HCT116 (cell line): Measurements from ENCODE around the gene RADIL. TPM values are rescaled to one million over a fixed set of nuclear protein-coding genes. Genes with fewer than 3 reads are reported as not detected.

Source experiments
- CBX3 ChIP-seq: IDR thresholded peaks from 2 replicates; pipeline ENCODE4 v1.6.1; 2012; ENCODE audit warnings: low read depth
- EGR1 ChIP-seq: IDR thresholded peaks from 2 replicates; pipeline ENCODE4 v1.6.1; 2012; ENCODE audit warnings: low read depth
- ELF1 ChIP-seq: IDR thresholded peaks from 2 replicates; pipeline ENCODE4 v1.6.1; 2012; ENCODE audit warnings: low read depth, borderline replicate concordance
- FOSL1 ChIP-seq: IDR thresholded peaks from 2 replicates; pipeline ENCODE4 v1.6.1; 2012; ENCODE audit warnings: low read depth
- JUND ChIP-seq: IDR thresholded peaks from 2 replicates; pipeline ENCODE4 v1.6.1; 2012
- SRF ChIP-seq: IDR thresholded peaks from 2 replicates; pipeline ENCODE4 v1.6.1; 2012; ENCODE audit warnings: low read depth
- TCF7L2 ChIP-seq: IDR thresholded peaks from 2 replicates; pipeline ENCODE4 v1.7.0; 2011; ENCODE audit warnings: borderline replicate concordance, inconsistent platforms; ENCODE audit not compliant: insufficient read depth, insufficient read length; ENCODE audit errors: extremely low read depth
- YY1 ChIP-seq: IDR thresholded peaks from 2 replicates; pipeline ENCODE4 v1.6.1; 2011; ENCODE audit warnings: low read length, low read depth, moderate library complexity, mild to moderate bottlenecking; ENCODE audit not compliant: insufficient replicate concordance; ENCODE audit errors: extremely low read depth
- ZNF274 ChIP-seq: fragments of 200-500 bp; sonication (Bioruptor generic); IDR thresholded peaks from 2 replicates; pipeline ENCODE4 v1.6.1; 2014; ENCODE audit warnings: mild to moderate bottlenecking, low read depth, low read length, inconsistent platforms
- total RNA-seq: library from RNA; stranded (reverse); gene quantifications from one replicate; pipeline ENCODE4 v1.2.1, GENCODE V29; 2021; ENCODE audit not compliant: unreplicated experiment
- TF ChIP-seq, protein P1 (sequence below): IDR thresholded peaks from 2 replicates; pipeline ENCODE4 v1.6.1; 2012; ENCODE audit warnings: low read depth
- TF ChIP-seq, protein P2 (sequence below): IDR thresholded peaks from 2 replicates; pipeline ENCODE4 v1.6.1; 2012

Gene RADIL
- total RNA-seq, 1 experiment from 2014 or later = 5.3 TPM

DNA sequence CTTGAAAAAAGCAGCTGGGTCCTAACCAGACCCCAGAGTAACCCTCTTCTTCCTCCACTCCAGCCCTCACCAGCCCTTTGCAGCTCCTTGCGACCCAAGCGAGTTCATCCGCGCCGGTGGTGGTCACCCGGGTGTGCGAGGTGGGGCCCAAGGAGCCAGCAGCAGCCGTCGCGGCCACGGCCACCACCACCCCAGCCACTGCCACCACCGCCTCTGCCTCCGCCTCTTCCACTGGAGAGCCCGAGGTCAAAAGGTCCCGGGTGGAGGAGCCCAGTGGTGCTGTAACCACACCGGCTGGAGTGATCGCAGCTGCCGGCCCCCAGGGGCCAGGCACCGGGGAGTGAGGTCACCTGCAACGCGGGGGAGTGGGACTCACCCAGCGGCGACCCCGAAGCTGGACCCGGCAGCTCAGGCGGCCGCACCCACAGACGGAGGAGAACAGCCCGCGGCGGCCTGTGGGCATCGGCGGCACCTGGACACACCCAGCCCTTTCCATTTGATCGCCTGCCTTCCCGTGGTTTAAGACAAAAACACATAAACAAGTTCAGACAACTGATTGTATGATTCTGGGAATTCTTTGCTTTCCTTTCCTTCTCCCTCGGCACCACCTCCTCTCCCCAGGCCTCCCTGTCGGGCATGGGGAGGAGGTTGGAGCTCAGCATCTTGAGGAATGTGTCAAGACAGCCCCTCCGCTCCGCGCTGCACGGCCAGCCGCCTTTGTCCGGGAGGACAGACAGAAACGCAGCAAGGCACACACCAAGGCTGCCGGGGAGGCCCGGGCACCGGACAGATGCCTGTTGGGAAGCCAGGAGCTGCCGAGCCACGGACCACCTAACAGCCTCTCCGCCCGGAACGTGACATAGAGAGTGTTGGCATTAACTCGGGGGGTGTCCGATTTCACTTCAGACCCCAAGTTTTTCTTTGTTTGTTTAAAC lies 121.1 kb downstream of the RADIL start (continued):
- TF ChIP-seq, protein P1, sequence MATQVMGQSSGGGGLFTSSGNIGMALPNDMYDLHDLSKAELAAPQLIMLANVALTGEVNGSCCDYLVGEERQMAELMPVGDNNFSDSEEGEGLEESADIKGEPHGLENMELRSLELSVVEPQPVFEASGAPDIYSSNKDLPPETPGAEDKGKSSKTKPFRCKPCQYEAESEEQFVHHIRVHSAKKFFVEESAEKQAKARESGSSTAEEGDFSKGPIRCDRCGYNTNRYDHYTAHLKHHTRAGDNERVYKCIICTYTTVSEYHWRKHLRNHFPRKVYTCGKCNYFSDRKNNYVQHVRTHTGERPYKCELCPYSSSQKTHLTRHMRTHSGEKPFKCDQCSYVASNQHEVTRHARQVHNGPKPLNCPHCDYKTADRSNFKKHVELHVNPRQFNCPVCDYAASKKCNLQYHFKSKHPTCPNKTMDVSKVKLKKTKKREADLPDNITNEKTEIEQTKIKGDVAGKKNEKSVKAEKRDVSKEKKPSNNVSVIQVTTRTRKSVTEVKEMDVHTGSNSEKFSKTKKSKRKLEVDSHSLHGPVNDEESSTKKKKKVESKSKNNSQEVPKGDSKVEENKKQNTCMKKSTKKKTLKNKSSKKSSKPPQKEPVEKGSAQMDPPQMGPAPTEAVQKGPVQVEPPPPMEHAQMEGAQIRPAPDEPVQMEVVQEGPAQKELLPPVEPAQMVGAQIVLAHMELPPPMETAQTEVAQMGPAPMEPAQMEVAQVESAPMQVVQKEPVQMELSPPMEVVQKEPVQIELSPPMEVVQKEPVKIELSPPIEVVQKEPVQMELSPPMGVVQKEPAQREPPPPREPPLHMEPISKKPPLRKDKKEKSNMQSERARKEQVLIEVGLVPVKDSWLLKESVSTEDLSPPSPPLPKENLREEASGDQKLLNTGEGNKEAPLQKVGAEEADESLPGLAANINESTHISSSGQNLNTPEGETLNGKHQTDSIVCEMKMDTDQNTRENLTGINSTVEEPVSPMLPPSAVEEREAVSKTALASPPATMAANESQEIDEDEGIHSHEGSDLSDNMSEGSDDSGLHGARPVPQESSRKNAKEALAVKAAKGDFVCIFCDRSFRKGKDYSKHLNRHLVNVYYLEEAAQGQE = no peak
- TF ChIP-seq ELF1 (no peak), CBX3 (no peak), FOSL1 (no peak), EGR1 (no peak), JUND (no peak), YY1 (no peak), SRF (no peak), TCF7L2 (no peak), ZNF274 (no peak)
- TF ChIP-seq, protein P2, sequence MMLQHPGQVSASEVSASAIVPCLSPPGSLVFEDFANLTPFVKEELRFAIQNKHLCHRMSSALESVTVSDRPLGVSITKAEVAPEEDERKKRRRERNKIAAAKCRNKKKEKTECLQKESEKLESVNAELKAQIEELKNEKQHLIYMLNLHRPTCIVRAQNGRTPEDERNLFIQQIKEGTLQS = no peak
